Right lung (tissue), 5 donors: Measurements from ENCODE around the gene TMED1. TPM values are rescaled to one million over a fixed set of nuclear protein-coding genes. Genes with fewer than 3 reads are reported as not detected.

Experiments used
- DNase-seq, 2 donors: peaks; one replicate each; pipeline ENCODE4 v3.0.0-alpha.2; 2013
- polyA plus RNA-seq, 5 donors: library from polyadenylated mRNA; unstranded; fragments of 120-200 nt; gene quantifications; one replicate each; pipeline versions ENCODE4 v1.2.1 to v1.2.3, GENCODE V29; 2013; ENCODE audit warnings: inconsistent platforms in 1 of 5, low replicate concordance in 1 of 5; ENCODE audit not compliant: insufficient read length in 5 of 5, insufficient read depth in 1 of 5

Gene TMED1
- polyA plus RNA-seq, 5 donors: 28.3 to 57.5 (median 37.0) TPM

DNA sequence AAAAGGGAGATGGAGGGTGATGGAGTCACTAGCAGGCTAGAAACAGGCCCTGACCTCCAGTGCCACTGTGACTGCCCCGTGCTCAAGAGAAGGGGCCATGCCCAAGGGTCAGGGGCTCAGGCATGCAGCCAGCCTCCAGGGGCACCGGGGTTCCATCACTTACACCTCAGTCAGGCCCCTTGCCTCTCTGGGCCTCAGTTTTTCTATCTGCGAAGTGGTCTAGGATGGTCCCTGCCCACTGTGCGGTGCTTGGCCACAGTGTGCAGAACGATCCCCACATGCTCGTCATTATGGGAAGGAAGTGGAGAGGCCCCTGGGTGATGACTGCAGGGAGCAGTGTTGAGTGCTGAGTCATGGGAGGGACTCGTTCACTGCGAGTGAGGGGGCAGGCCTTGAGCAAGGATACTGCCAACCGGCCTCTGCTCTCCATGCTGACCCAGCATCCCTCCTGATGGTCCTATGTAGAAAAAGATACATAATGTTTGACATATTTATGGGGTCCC lies 23.1 kb downstream of the TMED1 start:
- no peak for DNase-seq

- DNase-seq: no peak
Observed at GRCh38 chr19:10812196-10812595, 23.8 kb downstream of the TMED1 start.

GRCh38 chr19:10811391-10812111 lies 24.5 kb downstream of the TMED1 start:
- no peak for DNase-seq

DNA sequence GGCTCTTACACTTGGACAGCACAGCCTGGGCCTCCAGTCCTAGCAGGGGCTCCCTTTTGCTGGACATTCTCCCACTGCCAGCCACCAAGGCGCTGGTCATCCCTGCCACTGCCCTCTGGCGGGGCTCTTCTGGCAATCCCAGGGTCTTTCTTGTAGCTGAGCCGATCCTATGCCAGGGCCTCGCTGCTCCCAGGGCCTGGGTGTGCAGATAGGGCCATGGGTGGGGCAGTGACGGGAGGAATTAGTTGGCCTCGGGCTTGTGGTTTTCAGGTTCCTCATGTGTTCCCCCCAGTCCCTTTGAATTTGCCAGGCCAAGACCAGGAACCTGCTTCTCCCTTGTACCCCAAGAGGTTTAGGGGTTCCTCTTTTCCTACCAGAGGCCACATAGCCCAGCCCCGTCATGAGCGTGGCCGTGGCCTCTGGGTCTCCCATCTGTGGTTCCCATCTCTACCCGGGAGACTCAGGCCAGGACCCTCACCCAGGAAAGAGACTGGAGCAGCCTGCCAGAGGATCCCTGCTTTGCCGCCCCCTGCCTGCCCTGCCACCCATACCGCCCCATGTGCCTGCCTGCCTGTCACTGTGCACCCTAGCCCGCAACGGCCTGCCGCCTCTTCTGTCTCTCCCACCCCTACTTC lies 26.2 kb downstream of the TMED1 start:
- DNase-seq: no peak

GRCh38 chr19:10808937-10809649 lies 26.9 kb downstream of the TMED1 start:
- DNase-seq: no peak

DNA sequence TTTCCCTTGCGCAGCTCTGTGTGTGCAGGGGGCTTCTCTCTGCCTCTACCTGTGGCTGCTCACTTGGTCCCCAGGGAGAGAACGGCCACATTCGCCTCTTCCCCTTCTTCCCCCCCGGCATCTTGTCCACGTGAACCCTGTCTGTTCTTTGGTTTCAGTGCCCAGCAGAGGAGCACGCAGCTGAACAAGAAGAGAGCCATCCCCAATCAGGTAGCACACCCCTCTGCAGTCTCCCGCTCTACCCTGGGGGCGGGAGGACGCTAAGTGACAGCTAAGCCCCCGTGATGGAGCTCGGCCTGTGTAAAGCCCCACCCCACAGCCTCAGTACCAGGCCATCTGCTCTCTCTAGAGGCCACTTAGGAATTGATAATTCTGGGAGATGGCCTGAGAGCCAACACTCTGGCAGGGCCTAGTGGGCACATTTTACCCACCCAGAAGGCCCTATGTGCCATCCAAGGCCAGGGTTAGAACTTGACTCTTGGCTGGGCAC lies 30.2 kb downstream of the TMED1 start:
- no peak for DNase-seq

DNA sequence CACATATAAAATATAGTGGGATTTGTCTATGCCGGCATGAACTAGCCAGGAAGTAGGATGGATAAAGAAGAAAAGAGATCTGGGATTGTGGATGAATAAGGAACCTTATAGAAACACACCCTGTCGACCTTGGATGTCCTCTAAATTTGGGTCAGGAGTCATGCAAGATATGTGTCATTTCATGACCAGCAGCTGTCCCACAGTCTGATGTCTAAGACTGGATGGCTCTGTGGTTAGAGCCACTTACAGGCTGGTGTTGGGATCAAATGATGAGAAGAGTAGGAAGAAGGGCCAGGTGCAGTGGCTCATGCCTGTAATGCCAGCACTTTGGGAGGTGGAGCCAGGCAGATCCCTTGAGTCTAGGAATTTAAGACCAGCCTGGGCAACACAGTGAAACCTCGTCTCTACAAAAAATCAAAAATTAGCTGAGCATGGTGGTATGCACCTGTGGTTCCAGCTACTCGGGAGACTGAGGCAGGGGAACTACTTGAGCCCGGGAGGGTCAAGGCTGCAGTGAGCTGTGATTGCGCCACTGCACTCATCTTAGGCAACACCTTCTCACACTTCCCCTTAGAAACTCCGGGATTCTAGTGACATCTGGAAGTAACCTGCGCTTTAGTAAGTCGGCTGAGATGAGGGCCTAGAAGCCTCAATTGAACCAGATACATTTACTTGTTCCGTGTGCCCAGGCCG lies 30.8 kb downstream of the TMED1 start:
- no peak for DNase-seq

GRCh38 chr19:10803252-10803651 lies 32.8 kb downstream of the TMED1 start:
- DNase-seq: no peak

DNA sequence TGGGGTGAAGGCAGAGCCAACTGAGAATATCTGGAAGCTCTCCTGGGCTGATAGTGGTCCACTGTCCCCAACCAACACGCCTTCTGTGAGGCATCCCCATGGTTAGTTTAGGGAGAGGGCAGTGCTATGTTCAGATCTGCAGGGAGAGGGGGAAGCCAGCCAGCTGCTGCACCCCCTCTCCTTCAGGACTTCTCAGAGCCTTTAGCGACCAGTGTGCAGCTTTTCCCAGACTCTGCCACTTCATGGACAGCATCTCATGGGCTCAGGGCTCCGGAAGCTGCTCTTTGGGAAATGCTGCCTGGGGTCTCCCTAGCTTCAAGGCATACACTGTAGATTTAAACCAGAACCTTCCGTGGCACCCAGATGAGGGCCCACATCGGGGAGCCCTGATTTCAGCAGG lies 33.5 kb downstream of the TMED1 start:
- no peak for DNase-seq

DNA sequence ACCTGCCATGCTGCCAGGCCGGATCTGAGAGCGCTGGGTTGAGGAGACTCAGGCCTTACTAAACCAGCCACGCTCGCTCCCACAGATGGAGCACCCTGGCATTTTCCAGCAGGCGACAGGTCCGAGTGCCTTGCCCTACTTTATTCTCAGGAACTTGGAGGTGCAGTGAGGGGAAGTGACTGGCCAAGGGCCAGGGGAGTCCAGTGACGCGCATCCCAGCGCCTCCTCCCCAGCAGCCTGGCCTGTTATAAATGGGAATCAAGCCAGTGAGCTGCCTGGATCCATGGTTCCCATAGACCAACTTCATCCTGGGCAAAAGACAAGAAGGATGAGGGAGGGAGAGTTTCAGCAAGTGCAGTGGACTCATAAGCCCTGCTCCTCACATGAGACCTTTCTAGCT lies 35.5 kb downstream of the TMED1 start:
- DNase-seq: no peak

DNA sequence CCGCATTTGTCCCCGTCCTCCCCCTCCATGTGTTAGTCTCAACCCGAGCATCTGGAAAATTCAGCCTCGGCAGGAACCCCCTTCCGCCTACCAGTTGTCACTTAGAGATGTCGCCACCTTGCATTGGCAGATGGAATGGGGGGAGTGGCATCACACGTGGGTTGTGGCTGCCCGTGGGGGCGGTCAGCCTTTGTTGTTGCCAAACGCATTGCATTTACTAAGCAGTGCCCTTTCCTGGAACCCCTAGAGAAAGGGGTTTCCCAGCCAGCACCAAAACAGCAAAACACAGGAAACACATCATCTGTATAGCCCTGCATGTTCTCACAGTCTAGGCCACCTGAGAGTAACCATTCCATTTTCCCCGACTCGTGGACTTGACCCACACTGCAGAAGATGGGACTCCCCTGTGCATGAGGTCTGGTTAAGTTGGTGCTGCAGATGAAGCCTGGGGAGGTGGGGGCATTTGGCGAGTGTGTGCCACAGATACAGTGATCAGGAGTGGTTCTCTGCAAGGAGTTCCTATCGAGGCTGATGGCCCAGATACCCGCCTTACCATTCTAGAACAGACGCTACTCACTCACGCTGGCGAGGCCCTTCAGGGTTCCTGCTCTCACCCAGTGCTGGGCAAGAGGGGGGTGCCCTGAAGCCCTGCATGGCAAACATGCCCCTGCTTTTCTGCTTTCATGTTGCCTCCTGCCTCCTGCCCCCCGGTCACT lies 38.3 kb downstream of the TMED1 start:
- DNase-seq: no peak

DNA sequence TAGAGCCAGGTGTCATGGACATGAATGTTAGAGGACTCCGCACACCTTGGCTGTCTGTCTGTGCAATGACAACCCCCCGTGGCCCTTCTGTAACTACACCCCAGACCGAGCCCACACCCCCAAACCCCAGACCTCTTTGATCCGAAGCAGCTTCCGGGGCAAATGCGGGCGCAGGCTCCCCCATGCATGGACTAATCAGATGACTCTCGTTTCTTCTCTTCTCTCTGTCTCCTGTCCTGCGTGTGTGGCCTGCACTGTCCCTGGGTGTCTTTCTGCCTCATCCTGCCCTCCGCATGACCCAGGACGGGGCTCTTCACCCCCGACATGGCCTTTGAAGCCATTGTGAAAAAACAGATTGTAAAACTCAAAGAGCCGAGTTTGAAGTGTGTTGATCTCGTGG lies 38.9 kb downstream of the TMED1 start:
- no peak for DNase-seq

DNA sequence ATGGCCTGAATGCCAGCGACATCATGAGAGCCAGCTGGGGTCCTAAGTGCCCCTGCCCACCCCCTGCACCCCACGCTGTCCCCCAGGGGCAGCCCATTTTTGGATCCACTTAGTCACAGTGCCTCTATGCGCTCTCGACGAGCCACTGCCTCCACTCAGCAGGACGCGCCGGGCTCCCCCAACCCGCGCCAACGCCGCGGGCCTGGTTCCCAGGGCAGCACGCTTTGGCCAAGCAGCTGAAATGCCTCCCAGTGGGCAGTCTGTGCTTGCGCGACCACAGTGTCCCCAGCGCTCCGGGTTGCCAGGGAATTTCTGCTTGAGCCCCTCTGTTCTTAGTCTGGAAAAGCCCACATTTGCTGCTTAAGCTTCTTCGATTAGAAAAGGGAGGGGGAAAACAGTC lies 39.4 kb downstream of the TMED1 start:
- no peak for DNase-seq

DNA sequence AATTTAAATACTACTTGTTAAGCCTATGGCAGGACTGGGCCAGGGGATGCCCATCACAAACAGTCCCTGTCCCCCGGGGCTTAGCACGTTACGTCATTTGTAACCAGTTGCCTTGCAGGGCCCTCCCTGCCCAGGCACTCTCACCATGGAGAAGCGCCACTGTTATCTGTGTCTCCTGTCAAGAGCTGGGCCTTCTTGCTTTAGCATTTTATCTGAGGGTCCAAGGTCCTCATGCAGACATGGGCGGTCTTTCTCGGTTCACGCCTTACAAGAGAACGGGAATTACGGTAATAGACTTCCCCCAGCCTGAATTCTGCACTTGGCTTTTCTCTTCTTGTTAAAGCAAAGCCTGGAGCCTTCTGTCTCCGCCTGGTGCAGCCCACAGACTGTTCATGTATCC lies 46.1 kb downstream of the TMED1 start:
- DNase-seq: no peak

DNA sequence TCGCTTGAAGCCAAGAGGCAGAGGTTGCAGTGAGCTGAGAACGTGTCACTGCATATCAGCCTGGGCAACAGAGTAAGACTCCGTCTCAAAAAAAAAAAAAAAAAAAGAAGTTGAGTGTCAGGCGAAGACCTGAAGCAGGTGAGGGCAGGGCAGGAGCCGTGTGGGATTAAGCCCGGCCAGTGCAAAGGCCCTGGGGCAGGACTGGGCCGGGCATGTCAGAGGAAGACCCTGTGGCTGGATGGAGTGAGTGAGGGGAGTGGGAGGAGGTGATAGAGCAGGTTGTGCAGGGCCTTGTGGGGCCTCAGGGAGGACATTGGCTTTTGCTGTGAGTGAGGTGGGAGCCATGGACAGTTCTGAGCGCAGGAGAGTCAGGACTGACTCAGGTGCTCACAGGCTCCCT lies 47.9 kb downstream of the TMED1 start:
- no peak for DNase-seq

DNA sequence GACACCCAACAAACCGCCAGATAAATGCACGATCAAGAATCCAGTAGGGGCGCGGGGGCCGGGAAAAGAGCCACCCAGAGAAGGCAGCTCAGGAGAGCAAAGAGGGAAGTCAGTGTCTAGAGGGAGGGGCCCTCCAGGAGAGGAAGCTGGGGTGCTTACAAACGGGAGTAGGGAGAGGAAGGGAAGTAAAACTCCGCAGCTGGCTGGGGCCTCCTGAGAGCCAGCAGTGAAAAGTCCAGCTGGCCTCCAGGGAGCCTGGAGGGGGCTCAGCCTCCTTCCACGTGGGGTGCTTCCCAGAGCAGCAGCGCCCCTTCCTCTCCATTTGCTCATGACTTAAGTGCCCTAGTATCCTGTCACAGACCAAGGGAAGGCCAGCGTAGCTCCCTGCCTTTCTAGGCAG lies 51.8 kb downstream of the TMED1 start:
- no peak for DNase-seq

DNA sequence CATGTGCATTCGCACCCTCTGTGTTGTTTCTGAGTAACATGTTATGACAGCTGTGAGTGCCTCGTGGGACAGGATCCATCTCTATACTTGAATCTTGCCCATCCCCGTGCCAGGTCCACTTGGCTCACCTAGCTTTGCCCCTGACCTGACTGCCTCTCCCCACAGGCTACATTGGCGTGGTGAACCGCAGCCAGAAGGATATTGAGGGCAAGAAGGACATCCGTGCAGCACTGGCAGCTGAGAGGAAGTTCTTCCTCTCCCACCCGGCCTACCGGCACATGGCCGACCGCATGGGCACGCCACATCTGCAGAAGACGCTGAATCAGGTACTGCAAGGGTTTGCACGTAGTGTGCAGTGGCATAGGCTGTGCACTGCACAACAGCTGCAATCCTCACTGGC lies 53.2 kb downstream of the TMED1 start:
- DNase-seq: no peak
